GM19099 (cell line): ENCODE measurements around the gene CYFIP1.

Experiments used
- POLR2A ChIP-seq: IDR thresholded peaks from 3 replicates; pipeline ENCODE4 v1.6.1; 2011; ENCODE audit warnings: low read depth; ENCODE audit not compliant: insufficient read length; ENCODE audit errors: extremely low read depth

Gene CYFIP1

DNA sequence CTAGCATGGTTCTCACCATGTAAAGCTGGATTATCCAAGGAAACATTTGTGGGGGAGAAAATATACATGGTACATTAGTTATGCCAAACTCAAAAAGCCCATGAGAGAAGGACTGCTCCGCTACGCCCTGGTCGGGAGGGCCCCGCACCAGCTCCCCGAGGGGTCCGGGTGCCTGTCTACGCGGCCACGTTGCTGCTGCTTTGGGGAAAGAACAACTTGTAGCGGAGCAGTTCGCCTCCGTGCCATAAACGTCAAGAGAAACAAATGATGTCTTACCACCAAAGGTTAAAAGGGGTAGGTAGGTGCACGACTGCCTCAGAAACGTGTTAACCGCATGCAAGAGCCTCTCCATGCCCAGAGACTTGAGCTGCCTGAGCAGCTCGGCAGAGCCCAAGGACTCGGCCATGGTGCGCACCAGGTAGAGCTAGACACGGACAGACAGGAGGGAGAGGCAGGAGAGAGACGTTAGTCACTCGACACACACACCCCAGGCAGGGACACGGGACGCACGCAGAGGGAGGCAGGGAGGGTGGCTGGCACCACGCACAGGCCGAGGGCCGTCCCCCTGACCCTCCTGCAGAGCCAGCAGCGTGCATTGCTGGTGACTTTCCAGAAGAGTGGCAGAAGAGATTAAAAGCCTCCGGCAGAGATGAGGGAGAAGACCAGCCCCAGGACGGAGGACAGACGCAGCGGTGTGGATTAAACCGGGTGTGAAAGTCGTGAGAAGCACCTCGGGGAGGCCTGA lies 63.4 kb downstream of the CYFIP1 start:
- no peak for TF ChIP-seq POLR2A

- TF ChIP-seq POLR2A = no peak
Measured at GRCh38 chr15:22915866-22916515, 64.2 kb downstream of the CYFIP1 start.

GRCh38 chr15:22913646-22914380 lies 66.4 kb downstream of the CYFIP1 start:
- no peak for TF ChIP-seq POLR2A

- no peak for TF ChIP-seq POLR2A
Measured at GRCh38 chr15:22912256-22912655, 67.9 kb downstream of the CYFIP1 start.

DNA sequence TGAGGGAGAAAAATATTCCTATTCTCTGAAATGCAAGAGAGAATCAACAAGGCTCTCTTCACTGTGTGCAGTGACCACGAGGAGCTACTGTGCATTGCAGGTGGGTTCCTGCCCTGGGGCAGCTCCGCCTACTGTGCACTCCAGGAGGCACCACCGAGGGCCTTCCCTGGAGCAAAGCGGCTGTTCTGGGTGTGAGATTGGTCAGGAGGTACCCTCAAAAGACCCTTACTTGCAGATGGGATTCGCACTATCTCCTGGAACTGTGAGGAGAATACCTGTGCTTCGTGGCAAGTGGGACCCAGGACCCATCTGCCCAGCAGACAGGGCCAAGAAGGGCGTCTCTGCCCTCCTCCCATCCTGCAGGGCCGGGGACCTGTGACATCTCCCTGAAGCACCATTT lies 68.9 kb downstream of the CYFIP1 start:
- TF ChIP-seq POLR2A = no peak

DNA sequence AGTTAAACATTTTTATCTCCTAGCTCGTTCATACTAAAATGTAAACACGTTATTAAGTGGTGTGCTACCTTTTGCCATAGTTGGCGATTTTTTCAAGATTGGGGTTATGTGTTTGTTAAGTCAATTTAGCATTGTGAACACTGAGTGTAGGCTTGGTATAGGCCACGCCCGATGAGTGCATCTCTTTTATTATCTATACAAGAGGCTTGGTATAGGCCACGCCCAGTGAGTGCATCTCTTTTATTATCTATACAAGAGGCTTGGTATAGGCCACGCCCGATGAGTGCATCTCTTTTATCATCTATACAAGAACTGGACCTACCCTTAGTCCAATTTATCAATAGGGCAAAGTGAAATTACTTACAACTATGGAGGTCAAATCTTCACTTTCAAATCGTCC lies 71.3 kb downstream of the CYFIP1 start:
- TF ChIP-seq POLR2A = no peak

GRCh38 chr15:22907161-22907950 lies 72.8 kb downstream of the CYFIP1 start:
- no peak for TF ChIP-seq POLR2A

DNA sequence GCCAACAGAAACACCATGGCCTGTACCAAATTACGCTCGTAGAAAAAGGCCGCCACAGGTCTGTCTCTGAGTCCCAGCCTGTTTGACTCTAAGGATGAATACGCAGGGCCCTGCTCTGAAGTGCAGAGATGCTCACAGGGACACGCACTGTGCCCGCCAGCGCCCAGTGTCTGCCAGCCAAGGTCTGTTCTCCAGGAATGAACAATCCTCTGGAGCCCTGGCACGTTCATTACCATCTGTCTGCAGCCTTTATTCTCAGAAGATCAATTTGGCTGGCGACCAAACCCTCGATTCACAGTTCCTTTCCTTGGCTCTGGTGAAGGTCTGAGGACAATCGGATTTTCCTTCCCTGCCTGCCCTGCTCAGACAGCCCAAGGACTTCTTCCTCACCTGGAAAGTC lies 75.4 kb downstream of the CYFIP1 start:
- TF ChIP-seq POLR2A = no peak

DNA sequence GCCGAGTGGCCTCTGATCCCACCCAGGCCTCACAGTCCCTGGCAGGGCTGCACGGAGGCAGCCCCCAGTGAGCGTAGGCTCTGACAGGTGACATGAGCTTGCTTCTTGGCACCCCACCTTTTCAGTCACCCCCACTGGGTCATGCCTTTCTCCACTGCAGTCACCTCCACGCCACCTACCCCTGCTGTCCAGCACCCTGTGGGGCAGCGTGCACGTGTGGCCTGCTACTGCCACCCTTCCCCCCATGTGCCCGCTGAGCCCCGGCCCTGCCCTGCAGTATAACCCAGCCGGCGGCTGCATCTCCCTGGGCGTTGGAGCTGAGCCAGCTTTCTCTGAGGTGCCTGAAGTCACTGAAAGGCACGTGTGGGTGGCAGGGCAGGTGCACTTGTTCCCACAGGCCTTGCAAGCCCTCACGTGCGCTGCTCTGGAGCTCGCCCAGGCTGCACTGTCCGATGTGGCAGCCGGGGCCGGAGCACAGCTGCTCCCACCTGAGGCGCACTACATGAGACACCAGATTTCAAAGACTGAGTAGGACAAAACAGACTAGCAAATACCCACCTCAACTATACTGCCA lies 76.1 kb downstream of the CYFIP1 start:
- no peak for TF ChIP-seq POLR2A

DNA sequence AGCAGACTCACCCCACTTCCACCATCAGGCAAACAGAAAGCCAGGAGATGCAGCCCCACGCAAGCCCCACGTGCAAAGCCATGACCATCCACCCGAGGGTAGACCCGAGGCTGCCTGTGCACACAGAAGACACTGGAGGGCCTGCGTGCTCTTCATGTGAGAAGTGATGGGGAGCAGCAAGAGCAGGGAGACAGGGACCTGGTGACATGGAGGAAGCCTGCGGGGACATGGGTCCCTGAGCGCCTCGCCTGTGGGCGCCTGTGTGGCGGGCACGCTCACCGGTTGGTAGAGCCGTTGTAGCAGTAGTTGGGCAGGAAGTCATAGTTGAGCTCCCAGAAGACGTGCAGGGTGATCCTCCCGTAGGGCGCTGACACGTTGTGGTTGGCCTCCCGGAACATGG lies 76.7 kb downstream of the CYFIP1 start:
- TF ChIP-seq POLR2A = no peak

DNA sequence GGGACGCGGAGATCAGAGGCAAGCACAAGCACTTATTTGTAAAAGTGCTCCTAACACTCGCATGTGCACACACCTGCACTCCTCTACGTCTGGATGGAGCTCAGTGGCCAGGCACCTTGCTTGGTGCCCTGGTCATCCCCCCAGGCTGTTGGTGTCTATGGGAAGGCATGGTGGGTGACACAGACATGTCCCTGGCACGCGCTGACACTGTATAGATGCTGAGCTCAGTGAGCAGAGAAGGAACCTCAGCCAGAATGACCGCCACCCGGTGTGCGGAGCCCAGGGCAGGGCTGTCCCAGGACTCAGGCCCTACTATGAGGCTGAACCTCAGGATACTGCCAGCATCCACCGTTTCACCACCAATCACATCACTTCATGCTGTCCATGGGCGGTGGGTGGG lies 77.2 kb downstream of the CYFIP1 start:
- no peak for TF ChIP-seq POLR2A

DNA sequence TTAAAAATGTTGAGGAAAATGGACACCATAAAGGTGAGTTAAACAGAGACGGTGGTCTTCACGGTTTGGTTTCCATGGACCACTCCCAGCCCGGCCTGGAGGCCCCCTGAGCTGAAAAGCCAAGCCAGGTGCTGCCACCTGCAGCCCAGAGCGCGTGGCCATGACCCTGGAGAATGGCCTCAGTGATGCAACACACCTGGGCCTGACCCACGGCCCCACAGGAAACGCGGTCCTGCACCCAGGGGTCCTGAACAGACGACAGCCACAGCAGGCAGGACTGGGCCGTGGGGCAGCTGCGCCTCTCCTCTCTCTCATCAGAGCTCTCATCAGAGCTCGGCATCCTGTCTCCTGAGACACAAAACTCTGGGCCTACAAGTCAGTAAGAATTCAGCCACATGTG lies 77.6 kb downstream of the CYFIP1 start:
- TF ChIP-seq POLR2A = no peak

- TF ChIP-seq POLR2A = no peak
Measured at GRCh38 chr15:22902046-22902445, 78.1 kb downstream of the CYFIP1 start.

DNA sequence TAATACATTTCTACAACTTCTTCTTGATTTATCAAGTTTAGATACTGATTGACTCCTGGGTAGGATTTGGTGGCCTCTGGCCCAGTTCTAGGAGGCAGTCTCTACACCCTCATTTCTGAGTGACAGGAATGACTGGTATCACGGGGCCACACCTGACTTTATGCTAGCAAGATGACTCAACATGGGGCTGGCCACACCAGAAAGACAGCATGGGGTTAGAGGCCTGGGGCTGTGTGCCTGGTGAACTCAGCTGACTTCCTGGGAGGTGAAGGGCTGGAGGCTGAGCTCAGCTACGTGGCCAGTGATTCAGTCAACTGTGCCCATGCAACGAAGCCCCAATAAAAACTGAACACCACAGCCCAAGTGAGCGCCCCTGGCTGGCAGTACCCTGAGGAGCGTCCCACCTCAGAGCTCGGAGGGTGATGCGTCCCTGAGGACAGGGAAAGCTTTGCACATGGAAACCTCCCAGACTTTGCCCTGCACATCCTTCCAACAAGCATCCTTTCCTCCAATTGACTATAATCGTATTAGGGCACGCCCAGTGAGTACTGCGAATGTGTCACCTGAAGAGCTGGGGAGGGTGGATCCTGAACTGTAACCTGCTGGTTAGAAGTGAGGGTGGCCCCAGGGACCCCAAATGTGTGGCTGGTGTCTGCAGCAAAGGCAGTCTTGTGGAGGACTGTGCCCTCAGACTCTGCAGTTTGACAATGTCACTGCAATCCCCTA lies 84.5 kb downstream of the CYFIP1 start:
- no peak for TF ChIP-seq POLR2A
